Right renal cortex interstitium (tissue), 3 donors: ENCODE data around the gene PTPRG. TPM values are rescaled to one million over a fixed set of nuclear protein-coding genes. Genes with fewer than 3 reads are reported as not detected.
"Not testable (repeated sequence)": the region's sequence is repeated elsewhere in the genome, so short reads cannot be mapped to it uniquely, and the experiment has no call there.

Source experiments
- DNase-seq, 3 donors: peaks; one replicate each; pipeline ENCODE4 v3.0.0-alpha.2; 2013; ENCODE audit warnings: low read depth in 3 of 3, low spot score in 2 of 3
- polyA plus RNA-seq, 3 donors: library from polyadenylated mRNA; unstranded; fragments of 120-200 nt; gene quantifications; one replicate each; pipeline ENCODE4 v1.2.1, GENCODE V29; 2013; ENCODE audit not compliant: insufficient read length in 3 of 3

PTPRG gene
- polyA plus RNA-seq, 3 donors, result 87.3 to 97.7 (median 93.7) TPM

GRCh38 chr3:61681636-61682035, 120.3 kb downstream of the PTPRG start:
- DNase-seq, result no peak

GRCh38 chr3:61682671-61683548, 121.5 kb downstream of the PTPRG start:
- DNase-seq, result no peak

- DNase-seq, result no peak
Measured at GRCh38 chr3:61683549-61684236, 122.3 kb downstream of the PTPRG start.

- no peak for DNase-seq
Measured at GRCh38 chr3:61684386-61684785, 123.0 kb downstream of the PTPRG start.

- peak in 1 of 3 donors; percentile 41 for DNase-seq
Measured at GRCh38 chr3:61685755-61686154, 124.4 kb downstream of the PTPRG start.

GRCh38 chr3:61686228-61686648, 124.9 kb downstream of the PTPRG start:
- DNase-seq, result no peak

- DNase-seq, result no peak
Measured at GRCh38 chr3:61687206-61687605, 125.8 kb downstream of the PTPRG start.

- DNase-seq, result no peak
Measured at GRCh38 chr3:61687663-61688306, 126.4 kb downstream of the PTPRG start.

GRCh38 chr3:61688307-61688984, 127.1 kb downstream of the PTPRG start:
- no peak for DNase-seq

GRCh38 chr3:61690016-61690415, 128.6 kb downstream of the PTPRG start:
- DNase-seq, result no peak

- DNase-seq, result no peak
Measured at GRCh38 chr3:61691466-61691865, 130.1 kb downstream of the PTPRG start.

GRCh38 chr3:61697301-61697700, 135.9 kb downstream of the PTPRG start:
- DNase-seq, result no peak

- not testable (repeated sequence) for DNase-seq
Measured at GRCh38 chr3:61698278-61699072, 137.1 kb downstream of the PTPRG start.

GRCh38 chr3:61699622-61700021, 138.3 kb downstream of the PTPRG start:
- DNase-seq, result no peak

- no peak for DNase-seq
Measured at GRCh38 chr3:61701011-61701410, 139.6 kb downstream of the PTPRG start.

- no peak for DNase-seq
Measured at GRCh38 chr3:61702453-61702852, 141.1 kb downstream of the PTPRG start.

- DNase-seq, result no peak
Measured at GRCh38 chr3:61704807-61705206, 143.4 kb downstream of the PTPRG start.

- DNase-seq, result no peak
Measured at GRCh38 chr3:61707492-61707891, 146.1 kb downstream of the PTPRG start.

GRCh38 chr3:61710920-61711319, 149.5 kb downstream of the PTPRG start:
- not testable (repeated sequence) for DNase-seq

- DNase-seq, result no peak
Measured at GRCh38 chr3:61714225-61714624, 152.9 kb downstream of the PTPRG start.
